Measurements from ENCODE around the gene DHX16. TPM values are rescaled to one million over a fixed set of nuclear protein-coding genes. Genes with fewer than 3 reads are reported as not detected.

DHX16 gene
- total RNA-seq, 1 experiment from 2014 or later: 32.2 TPM

DNA sequence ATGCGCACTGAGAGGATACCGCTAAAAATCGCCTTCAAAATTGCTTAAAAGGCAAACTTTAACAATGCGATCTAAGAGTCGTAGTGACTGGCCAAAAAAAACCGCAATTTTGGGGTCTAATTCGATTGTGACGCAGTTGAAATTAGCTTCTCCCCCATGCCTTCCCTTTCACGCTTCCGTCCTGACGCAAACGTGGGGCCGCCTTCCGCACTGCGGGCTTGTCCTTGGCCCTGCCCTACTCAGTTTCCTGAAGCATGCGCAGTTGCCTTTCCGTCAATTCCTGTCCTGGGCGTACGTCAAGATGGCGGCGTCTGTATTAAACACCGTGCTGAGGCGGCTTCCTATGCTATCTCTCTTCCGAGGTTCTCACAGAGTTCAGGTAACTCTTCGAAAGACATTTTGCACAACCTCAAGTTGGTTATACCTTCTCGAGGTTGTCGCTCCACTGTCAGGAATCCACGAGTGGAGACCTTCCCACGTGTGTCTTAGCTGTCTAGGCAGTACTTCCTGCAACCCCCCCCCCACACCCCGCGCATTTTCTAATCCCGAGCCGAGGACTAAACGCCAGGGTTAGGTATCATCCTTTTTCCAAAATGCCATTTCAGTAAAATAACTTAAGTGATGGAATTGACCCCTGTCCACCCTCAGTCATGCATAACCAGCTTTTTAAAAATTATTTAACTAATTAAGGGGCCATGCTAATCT, 55.1 kb downstream of the DHX16 start, which contains the start of gene MRPS18B (continued):
- TF ChIP-seq, protein P1, sequence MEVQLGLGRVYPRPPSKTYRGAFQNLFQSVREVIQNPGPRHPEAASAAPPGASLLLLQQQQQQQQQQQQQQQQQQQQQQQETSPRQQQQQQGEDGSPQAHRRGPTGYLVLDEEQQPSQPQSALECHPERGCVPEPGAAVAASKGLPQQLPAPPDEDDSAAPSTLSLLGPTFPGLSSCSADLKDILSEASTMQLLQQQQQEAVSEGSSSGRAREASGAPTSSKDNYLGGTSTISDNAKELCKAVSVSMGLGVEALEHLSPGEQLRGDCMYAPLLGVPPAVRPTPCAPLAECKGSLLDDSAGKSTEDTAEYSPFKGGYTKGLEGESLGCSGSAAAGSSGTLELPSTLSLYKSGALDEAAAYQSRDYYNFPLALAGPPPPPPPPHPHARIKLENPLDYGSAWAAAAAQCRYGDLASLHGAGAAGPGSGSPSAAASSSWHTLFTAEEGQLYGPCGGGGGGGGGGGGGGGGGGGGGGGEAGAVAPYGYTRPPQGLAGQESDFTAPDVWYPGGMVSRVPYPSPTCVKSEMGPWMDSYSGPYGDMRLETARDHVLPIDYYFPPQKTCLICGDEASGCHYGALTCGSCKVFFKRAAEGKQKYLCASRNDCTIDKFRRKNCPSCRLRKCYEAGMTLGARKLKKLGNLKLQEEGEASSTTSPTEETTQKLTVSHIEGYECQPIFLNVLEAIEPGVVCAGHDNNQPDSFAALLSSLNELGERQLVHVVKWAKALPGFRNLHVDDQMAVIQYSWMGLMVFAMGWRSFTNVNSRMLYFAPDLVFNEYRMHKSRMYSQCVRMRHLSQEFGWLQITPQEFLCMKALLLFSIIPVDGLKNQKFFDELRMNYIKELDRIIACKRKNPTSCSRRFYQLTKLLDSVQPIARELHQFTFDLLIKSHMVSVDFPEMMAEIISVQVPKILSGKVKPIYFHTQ (CRISPR knock-in tag; IDR thresholded peaks at IDR 0.05): no peak
- TF ChIP-seq TP53 (CRISPR knock-in tag; IDR thresholded peaks at IDR 0.05) (no peak), GRHL2 (CRISPR knock-in tag; IDR thresholded peaks at IDR 0.05; ENCODE audit: insufficient replicate concordance, severe bottlenecking) (no peak), CBFB (CRISPR knock-in tag; IDR thresholded peaks at IDR 0.05; ENCODE audit: low read depth) (no peak), NR1H2 (CRISPR knock-in tag; IDR thresholded peaks at IDR 0.05) (no peak), PRRX2 (CRISPR knock-in tag; IDR thresholded peaks at IDR 0.05) (0 out of 2 replicates have a peak, but pooled peaks have one; percentile 16), SP1 (CRISPR knock-in tag; conservative IDR thresholded peaks at IDR 0.05) (peak; percentile 44; the same call in 1 of the 2 replicates), TCF7 (CRISPR knock-in tag; IDR thresholded peaks at IDR 0.05; ENCODE audit: low read depth) (no peak), CREM (CRISPR knock-in tag; IDR thresholded peaks at IDR 0.05) (peak; percentile 70; the same call in 1 of the 2 replicates), MAX (CRISPR knock-in tag; IDR thresholded peaks at IDR 0.05) (peak; percentile 95), MXD4 (CRISPR knock-in tag; IDR thresholded peaks at IDR 0.05; ENCODE audit: borderline replicate concordance) (no peak), JAZF1 (CRISPR knock-in tag; IDR thresholded peaks at IDR 0.05) (no peak), FOXK1 (CRISPR knock-in tag; IDR thresholded peaks at IDR 0.05) (peak; percentile 45; the same call in 1 of the 2 replicates), ZSCAN18 (CRISPR knock-in tag; IDR thresholded peaks at IDR 0.05) (no peak), USF1 (CRISPR knock-in tag; IDR thresholded peaks at IDR 0.05) (peak; percentile 10; the same call in 1 of the 2 replicates), ESRRA (CRISPR knock-in tag; IDR thresholded peaks at IDR 0.05; ENCODE audit: borderline replicate concordance) (no peak), NFATC4 (CRISPR knock-in tag; IDR thresholded peaks at IDR 0.05) (no peak)
- TF ChIP-seq, protein P2, sequence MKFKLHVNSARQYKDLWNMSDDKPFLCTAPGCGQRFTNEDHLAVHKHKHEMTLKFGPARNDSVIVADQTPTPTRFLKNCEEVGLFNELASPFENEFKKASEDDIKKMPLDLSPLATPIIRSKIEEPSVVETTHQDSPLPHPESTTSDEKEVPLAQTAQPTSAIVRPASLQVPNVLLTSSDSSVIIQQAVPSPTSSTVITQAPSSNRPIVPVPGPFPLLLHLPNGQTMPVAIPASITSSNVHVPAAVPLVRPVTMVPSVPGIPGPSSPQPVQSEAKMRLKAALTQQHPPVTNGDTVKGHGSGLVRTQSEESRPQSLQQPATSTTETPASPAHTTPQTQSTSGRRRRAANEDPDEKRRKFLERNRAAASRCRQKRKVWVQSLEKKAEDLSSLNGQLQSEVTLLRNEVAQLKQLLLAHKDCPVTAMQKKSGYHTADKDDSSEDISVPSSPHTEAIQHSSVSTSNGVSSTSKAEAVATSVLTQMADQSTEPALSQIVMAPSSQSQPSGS (CRISPR knock-in tag; IDR thresholded peaks at IDR 0.05; ENCODE audit: borderline replicate concordance, low read depth): no peak
- TF ChIP-seq, protein P3, sequence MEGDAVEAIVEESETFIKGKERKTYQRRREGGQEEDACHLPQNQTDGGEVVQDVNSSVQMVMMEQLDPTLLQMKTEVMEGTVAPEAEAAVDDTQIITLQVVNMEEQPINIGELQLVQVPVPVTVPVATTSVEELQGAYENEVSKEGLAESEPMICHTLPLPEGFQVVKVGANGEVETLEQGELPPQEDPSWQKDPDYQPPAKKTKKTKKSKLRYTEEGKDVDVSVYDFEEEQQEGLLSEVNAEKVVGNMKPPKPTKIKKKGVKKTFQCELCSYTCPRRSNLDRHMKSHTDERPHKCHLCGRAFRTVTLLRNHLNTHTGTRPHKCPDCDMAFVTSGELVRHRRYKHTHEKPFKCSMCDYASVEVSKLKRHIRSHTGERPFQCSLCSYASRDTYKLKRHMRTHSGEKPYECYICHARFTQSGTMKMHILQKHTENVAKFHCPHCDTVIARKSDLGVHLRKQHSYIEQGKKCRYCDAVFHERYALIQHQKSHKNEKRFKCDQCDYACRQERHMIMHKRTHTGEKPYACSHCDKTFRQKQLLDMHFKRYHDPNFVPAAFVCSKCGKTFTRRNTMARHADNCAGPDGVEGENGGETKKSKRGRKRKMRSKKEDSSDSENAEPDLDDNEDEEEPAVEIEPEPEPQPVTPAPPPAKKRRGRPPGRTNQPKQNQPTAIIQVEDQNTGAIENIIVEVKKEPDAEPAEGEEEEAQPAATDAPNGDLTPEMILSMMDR (IDR thresholded peaks at IDR 0.05): no peak
